ENCODE results near the gene ARHGEF16. TPM values are rescaled to one million over a fixed set of nuclear protein-coding genes. Genes with fewer than 3 reads are reported as not detected.

Gene ARHGEF16
- total RNA-seq, 1 experiment from 2014 or later = 0.58 TPM

DNA sequence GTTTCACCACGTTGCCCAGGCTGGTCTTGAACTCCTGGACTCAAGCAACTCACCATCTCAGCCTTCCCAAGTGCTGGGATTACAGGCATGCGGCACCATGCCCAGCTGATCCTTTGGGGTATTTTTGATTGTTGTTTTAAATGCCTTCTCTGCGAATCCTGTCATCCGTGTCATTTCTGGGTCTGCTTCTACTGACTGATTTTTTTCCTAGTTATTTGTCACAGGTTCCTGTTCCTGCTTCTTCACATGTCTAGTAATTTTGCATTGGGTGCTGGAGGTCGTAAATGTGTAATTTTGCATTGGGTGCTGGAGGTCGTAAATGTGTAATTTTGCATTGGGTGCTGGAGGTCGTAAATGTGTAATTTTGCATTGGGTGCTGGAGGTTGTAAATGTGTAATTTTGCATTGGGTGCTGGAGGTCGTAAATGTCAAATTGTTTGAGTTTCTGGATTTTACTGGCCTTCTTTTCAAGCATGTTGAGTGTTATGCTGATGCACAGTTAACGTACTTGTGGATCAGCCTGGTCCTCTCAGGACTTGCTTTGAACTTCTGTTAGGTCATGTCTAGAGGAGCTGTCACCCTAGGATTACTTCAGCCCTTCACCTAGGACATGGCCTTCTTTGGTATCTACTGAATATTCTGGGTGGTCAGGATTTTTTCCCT lies 4.1 kb upstream of the ARHGEF16 start:
- in situ Hi-C loops (cut with HindIII; ENCODE audit: low pct_unique_long_range_greater_than_20kb, low sequenced_read_pairs) = no loop called here
- no peak for DNase-seq (ENCODE audit: low read depth, low spot score)

DNA sequence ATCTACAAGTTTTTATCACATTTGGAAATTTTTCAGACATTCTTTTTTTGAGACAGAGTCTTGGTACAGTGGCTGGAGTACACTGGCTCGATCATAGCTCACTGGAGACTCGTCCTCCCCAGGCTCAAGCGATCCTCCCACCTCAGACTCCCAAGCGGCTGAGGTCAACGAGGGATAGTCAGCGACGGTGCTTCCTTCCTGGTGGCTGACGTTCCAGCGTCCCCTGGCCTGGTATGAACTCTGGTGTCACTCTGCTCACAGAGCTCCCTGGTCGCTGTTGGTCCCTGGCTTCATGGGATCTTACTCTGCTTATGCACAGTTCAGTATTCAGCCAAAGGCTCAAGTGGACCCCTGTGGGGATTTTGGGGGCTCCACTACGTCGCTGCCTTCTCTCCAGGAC lies 3.5 kb upstream of the ARHGEF16 start:
- DNase-seq (ENCODE audit: low read depth, low spot score) = no peak
- in situ Hi-C loops (cut with HindIII; ENCODE audit: low pct_unique_long_range_greater_than_20kb, low sequenced_read_pairs) = no loop called here

DNA sequence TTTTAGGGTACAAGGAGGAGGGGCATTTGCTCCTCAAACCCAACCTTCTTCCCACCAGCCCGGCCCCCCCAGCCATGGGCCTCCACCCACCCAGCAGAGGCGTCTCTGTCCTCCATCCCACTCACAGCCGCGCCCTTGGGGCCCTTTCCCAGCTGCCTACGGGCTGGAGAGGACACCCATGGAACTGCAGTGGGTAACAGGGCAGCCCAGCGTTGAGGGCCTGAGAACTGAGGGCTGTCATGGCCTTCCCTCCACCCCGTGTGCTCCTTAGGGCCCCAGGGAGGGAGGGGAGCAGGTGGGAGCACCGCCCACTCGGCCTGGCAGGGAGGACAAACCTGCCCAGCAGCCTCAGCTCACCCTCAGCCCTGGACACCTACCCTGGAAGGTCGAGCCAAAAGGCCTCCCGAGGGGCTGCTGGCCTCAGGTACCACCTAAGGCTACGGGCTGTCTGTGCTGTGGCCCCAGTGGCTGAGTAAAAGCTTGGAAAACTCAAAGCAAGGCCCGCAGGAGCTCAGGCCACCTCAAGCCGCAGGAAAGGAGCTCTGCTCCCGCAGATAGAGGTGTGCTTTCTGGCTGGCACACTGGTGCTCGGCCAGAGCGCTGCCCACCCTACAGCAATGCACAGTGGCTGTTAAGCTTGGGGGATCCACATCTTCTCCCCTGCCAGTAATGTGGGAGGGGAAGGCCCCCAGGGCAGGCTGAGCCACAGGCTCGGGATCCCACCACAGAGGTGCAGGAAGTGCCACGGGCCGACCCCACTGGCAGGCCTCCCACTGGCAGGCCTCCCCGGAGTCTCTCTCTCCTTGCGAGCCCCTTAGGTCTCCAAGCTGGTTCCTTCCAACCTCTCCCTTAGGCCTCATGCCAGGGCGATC lies 2.2 kb upstream of the ARHGEF16 start:
- DNase-seq (ENCODE audit: low read depth, low spot score) = no peak
- in situ Hi-C loops (cut with HindIII; ENCODE audit: low pct_unique_long_range_greater_than_20kb, low sequenced_read_pairs) = no loop called here

DNA sequence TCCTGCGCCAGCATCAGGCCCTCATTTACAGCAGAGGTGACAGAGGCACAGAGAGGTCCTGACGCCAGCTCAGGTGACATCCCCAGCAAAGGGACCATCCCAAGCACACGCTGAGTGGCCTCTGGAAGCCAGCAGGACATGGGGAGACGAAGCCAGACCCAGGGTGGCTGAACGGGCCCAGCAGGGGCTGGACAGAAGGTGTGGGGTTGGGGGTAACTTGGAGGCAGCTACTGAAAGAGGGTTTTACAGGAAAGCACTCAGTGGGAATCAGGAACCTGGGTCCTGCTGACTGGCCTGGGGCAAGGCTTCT lies 1.6 kb upstream of the ARHGEF16 start:
- DNase-seq (ENCODE audit: low read depth, low spot score) = no peak
- in situ Hi-C loops (cut with HindIII; ENCODE audit: low pct_unique_long_range_greater_than_20kb, low sequenced_read_pairs) = no loop called here

DNA sequence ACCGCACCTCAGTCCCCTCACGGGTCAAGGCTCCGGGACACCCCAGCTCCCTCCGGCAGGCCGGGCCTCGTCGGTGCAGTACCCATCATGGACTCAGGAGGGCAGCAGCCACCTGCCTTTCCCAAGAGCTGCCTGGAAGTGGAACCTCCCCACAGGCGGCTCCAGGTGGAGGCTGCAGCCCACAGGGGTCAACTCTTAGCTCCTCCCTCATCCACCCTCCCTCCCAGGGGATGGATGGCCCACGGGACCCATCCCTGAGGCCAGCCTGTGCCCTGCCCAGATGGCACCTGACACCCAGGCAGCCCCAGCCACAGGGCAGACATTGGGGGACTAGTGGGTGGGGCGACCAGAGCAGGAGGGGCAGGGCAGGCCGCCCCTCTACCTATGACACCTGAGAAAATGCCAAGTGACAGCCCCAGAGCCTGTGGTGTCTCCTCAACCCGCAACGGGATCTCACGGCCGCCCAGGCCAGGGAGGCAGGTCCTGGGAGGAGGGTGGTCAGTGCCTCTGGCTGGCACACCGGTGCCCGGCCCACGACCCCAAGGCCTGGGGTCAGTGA lies 1.2 kb upstream of the ARHGEF16 start:
- in situ Hi-C loops (cut with HindIII; ENCODE audit: low pct_unique_long_range_greater_than_20kb, low sequenced_read_pairs) = no loop called here
- DNase-seq (ENCODE audit: low read depth, low spot score) = peak; percentile 62

DNA sequence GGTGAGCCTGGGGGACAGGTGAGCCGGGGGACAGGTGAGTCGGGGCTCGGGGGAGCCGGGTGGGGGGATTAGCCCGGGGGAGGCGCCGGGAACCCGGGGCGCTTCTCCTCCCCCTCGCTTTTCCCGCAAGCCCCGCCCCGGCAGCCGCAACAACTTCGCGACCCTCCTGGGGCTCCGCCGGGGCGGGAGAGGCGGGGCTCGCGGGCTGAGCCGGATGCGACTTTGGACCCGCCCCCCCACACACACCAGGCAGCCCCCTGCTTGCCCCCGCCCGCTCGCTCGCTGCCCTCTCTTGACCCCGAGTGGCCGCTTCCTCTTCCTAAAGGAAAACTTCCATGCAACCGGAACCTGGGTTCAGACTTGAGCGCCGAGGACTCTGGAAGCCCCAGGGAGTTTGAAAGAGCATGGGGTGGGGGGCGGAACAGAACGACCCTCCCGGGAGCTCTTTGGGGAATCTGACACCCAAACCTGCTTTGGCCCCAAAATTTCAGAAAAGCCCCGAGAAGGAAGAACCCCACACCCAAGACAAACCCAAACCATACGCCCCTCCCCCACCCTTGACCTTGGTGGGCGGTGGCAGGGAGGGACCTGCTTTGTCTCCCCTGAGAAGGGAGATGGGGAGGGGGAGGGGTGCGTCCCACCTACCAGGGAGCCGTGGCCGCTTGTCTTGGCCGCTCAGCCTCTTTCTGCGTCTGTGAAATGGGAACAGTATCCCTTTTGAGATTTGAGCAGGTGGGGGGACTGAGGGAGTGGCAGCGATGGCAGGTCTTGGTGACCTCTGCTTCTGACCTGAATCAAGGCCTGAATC lies 550 bp downstream of the ARHGEF16 start:
- in situ Hi-C loops (cut with HindIII; ENCODE audit: low pct_unique_long_range_greater_than_20kb, low sequenced_read_pairs) = no loop called here
- no peak for DNase-seq (ENCODE audit: low read depth, low spot score)

DNA sequence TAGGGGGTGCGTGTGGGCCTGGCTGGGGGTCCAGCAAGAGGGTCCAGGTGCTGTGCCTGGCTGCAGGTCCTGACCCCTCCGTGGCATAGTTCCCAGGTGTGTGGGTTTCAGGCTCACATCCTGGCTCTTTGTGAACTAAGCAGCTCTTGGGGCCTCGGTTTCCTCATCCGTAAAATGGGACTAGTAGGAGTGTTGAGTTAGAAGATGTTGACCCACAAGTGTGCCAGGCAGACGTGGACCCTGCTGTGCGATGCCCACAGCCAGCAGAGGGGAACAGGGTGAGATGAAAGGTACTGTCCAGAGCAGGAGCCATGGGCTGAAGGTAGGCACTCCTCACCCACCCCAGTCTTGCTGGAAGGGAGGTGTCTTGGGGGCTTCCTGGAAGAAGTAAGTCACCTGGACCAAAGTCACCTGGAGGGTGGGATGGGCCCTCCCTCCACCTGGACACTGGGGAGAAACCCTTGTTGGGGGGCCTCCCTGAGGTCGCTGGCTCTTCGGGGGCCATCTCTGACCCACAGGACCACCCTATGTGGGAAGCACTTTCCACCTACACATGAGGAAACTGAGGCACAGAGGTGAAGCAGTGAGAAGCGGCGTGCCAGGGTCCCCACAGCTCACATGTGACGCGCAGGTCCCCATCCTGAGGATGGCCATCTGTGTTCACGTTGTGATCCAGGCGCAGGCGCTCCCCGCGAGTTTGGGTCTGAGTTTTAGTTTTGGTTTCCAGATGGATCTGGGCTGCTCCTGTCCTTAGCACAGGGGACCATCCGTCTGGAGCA lies 1.4 kb downstream of the ARHGEF16 start:
- DNase-seq (ENCODE audit: low read depth, low spot score) = no peak
- in situ Hi-C loops (cut with HindIII; ENCODE audit: low pct_unique_long_range_greater_than_20kb, low sequenced_read_pairs) = no loop called here

DNA sequence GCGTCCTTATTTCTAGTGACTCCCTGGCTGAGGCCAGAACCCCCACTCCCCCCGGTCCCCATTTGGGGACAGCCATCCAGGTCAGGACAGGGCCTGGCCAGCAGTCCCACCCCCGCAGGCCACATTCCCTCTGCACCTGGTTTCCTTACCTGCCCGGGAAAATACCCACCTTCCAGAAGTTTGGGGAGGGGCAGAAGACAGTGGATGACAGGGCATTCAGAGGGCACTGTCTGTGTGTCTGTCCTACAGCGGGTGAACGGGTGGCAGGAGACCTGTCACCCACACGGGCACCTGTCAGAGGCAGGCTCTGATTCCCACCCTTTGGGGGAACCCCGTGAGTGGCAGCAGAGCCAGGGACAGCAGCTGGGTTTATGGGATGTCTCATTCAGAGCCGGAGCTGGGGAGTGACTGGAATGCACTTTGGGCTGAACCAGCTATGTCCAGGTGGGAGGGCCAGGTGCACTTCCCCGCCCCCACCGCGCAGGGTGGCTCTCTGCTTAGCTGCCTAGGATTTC lies 2.0 kb downstream of the ARHGEF16 start:
- no peak for DNase-seq (ENCODE audit: low read depth, low spot score)
- in situ Hi-C loops (cut with HindIII; ENCODE audit: low pct_unique_long_range_greater_than_20kb, low sequenced_read_pairs) = no loop called here

DNA sequence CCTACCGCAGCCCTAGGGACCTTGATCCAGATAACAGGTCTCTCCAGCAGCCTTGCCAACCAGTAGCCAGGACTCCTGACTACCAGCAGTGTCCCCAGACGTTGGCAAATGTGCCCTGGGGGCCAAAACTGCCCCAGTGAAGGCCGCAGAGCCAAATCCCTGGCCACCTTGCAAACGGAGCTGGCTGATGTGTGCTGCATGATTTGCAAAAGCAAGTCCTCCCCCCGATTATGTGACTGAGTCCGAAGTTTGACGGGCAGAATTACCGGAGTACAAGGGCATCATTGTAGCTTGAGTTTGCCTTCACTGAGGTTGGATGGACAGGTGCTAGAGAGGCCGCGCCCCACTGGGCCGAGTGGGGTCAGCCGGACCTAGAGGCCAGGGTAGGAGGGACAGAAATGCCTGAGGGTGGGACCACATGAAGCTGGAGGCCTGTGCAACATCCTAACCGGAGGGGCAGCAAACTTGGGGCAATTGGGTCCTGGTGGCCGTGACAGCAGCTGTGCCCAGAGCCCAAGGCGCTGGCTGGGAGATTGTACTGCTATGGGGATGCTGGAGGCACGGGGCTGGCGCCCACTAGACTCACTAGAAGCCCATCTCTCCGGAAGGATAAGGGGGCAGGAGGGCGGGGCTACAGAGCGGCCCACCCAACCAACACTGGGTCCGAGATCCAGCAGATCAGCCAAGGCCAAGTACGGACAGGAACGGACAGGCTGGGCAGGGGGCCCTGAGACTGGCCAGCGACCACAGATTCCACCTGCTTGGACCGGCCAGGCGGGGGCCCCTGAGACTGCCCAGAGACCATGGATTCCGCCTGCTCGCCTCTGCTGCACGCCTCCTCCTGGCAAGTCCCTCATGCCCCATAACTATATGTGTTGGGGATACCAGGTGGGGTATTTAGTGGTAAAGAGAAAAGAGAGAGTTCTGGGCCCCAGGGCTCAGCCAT lies 2.8 kb downstream of the ARHGEF16 start:
- DNase-seq (ENCODE audit: low read depth, low spot score) = no peak
- in situ Hi-C loops (cut with HindIII; ENCODE audit: low pct_unique_long_range_greater_than_20kb, low sequenced_read_pairs) = no loop called here

DNA sequence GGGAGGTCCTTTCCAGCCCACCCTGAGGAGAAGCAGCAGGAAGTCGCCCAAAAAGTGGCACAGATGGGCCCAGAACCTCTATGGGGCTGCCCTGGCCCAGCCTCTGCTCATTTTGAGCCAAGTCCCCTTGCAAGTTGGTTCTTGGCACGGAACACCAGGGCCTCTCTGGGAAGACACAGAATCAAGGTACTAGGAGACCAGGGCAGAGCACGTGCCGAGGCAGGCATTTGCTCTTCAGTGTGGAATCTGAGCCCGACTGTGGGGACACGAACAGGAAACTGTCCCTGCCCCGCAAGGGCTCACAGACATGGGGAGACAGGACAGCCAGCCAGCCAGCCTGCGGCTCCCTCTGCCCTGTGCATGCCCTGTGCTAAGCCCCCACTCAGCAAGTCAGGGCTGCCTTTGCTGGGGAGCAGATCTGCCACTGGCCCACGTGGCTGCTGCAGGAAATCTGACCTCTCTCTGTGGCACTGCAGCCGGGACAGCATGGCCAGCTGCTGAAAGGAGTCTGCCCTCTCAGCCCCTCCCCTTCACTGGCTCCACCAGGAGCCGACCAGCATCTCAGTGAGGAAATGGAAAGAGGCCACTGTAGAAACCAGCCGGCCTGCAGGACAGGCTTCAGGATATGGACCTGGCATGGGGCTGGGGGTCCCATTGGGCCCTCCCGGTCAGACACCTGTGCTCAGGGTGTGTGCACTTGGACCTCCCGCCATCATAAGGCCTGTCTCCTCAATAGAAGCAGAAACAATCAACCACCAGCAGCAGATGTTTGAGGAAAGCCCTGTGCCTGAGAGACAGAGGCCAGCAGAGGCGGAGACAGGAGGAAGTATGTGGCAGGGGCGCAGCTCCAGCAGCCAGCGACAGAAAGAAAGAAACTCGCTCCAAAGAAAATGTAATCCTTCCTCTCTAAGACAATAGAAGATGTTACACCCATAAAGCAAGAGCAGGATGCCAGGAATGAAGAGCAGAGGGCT lies 3.7 kb downstream of the ARHGEF16 start:
- no peak for DNase-seq (ENCODE audit: low read depth, low spot score)
- in situ Hi-C loops (cut with HindIII; ENCODE audit: low pct_unique_long_range_greater_than_20kb, low sequenced_read_pairs) = no loop called here

DNA sequence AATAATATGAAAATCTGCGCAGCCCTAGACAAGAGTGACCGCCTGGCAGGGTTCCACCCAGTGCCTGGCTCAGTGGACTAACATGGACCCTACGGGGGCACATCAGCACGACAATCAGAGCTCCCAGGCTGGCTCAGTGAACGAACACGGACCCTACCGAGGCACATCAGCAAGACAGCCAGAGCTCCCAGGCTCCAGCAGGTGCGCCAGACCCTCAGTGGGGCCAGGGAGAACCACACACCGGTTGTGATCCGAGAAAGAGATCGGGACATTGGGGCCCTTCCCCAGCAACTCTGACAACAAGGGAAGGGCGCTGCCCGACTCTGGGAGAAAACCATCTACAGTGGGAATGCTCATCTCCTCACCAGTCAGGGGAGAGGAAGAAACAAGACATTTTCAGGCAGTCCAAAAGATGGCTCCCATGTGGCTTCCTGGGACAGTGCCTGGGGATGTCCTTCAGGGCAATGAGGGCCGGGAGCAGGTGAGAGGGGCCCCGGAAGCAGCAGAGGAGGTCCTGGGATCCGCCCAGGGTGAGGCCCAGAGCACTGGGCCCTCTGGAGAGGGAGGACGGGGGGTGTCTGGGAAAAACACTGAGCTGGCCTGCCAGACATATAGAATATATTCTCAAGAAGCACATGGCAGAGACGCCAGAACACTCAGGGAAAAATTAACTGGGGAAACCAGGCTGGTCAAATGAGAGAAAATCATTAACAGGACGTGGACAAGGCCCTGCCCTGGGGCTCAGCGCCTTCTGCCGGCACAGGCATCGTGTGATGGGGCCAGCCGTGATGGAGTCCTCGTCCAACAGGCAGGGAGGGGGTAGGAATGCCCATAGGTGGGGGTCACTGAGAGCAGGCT lies 4.8 kb downstream of the ARHGEF16 start:
- no peak for DNase-seq (ENCODE audit: low read depth, low spot score)
- in situ Hi-C loops (cut with HindIII; ENCODE audit: low pct_unique_long_range_greater_than_20kb, low sequenced_read_pairs) = no loop called here

DNA sequence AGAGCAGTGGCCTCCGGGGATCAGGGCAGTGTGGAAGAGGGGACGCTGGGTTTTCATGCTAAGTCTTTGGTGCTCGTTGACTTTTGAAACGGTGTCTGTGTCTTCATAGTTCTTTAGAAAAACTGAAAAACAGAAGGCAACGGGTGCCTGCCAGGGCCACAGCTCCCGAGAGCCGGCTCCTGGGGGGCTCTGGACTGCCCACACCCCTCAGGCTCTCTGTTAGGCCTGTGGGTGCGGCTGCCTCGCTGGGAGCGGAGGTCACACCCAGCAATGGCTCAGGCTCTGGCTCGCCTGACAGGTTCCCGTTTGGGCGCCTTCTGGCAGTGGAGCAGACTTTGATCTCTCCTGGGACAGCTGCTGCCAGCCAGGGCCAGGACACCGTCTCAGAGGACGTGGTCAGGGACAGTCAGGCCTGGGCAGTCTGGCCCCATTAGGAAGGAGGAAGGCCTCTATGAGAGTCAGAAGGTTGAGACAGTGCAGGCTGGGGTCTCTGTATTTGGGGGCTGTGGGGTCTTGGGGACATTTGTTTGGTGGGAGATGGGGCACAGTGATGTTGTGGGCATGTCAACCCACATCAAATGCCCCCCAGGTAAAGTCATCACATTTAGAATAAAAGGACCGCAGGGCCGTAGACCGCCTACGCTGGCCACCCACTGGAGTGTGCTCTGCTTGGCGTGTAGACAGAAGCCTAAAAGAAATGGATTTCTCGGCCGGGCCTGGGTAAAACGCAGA lies 5.6 kb downstream of the ARHGEF16 start:
- DNase-seq (ENCODE audit: low read depth, low spot score) = no peak
- in situ Hi-C loops (cut with HindIII; ENCODE audit: low pct_unique_long_range_greater_than_20kb, low sequenced_read_pairs) = no loop called here

DNA sequence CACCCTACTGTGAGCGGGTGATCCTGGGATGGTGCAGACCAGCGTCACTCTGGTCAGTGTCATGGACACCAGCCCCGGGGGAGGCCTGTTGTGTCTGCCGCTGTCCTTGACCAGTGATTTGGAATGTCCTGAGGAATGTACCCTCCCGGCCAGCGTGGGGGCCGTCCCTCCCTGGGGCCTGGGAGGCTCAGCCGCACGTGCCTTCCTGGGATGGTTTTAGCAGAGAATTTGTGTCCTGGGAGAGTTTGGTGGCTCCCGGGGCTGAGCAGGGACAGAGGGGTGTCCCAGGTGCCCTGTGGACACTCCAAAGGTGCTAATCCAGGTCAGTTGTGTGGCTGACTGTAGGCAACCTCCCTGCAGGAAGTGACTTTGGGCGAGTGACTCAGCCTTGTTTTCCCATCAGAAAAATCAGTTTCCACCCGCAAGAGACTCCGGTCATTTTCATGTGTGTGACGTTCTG lies 6.2 kb downstream of the ARHGEF16 start:
- no peak for DNase-seq (ENCODE audit: low read depth, low spot score)
- in situ Hi-C loops (cut with HindIII; ENCODE audit: low pct_unique_long_range_greater_than_20kb, low sequenced_read_pairs) = no loop called here

Data from SK-MEL-5 (cell line).